Suprapubic skin (tissue), 4 donors: ENCODE results near the gene SLC6A4. TPM values are rescaled to one million over a fixed set of nuclear protein-coding genes. Genes with fewer than 3 reads are reported as not detected.

ENCODE experiments used
- DNase-seq, 2 donors: peaks; one replicate each; pipeline ENCODE4 v3.0.0-alpha.2; 2019; ENCODE audit warnings: low spot score in 2 of 2
- H3K27ac ChIP-seq: fragments of 200-600 bp; sonication (generic); one replicate; pipeline ENCODE4 v1.5.1; 2019
- H3K27me3 ChIP-seq: fragments of 200-600 bp; sonication (generic); one replicate; pipeline ENCODE4 v1.5.1; 2019
- H3K36me3 ChIP-seq: fragments of 200-600 bp; sonication (generic); one replicate; pipeline ENCODE4 v1.5.1; 2019
- H3K4me1 ChIP-seq: fragments of 200-600 bp; sonication (generic); one replicate; pipeline ENCODE4 v1.5.1; 2019
- H3K4me3 ChIP-seq: fragments of 200-600 bp; sonication (generic); one replicate; pipeline ENCODE4 v1.5.1; 2019; ENCODE audit warnings: mild to moderate bottlenecking
- H3K9me3 ChIP-seq: fragments of 200-600 bp; sonication (generic); one replicate; pipeline ENCODE4 v1.5.1; 2019
- CTCF ChIP-seq, 2 donors: fragments of 200-600 bp in 1 of 2; fragments of 450-650 bp in 1 of 2; sonication (generic) in 1 of 2; IDR thresholded peaks; one replicate each; pipeline ENCODE4 v1.5.1; 2016 to 2019; ENCODE audit warnings: antibody characterized with exemption in 2 of 2, mild to moderate bottlenecking in 1 of 2, moderate library complexity in 1 of 2
- EP300 ChIP-seq: sonication (generic); formaldehyde crosslinking; IDR thresholded peaks from one replicate; pipeline ENCODE4 v1.6.1; 2017; ENCODE audit warnings: antibody characterized with exemption
- POLR2A ChIP-seq, 2 donors: fragments of 450-650 bp; IDR thresholded peaks; one replicate each; pipeline ENCODE4 v1.6.1; 2017; ENCODE audit warnings: antibody characterized with exemption in 2 of 2, mild to moderate bottlenecking in 2 of 2, moderate library complexity in 2 of 2
- POLR2AphosphoS5 ChIP-seq, 3 donors: sonication (generic); formaldehyde crosslinking; IDR thresholded peaks; one replicate each; pipeline ENCODE4 v1.6.1; 2017; ENCODE audit warnings: antibody characterized with exemption in 3 of 3
- WGBS: methylation state at CpG from one replicate; pipeline ENCODE4 v1.1.5; 2018; 5-methylcytosine and 5-hydroxymethylcytosine counted together
- total RNA-seq, 4 donors: library from RNA; depleted of rRNA; stranded (reverse); fragments of >200 nt; gene quantifications; one replicate each; pipeline ENCODE4 v1.1.0, GENCODE V29; 2016

The SLC6A4 gene
- total RNA-seq, 4 donors from 2014 or later: 0.42 to 1.6 (median 0.69) TPM

- Histone ChIP-seq H3K4me3 (no peak overlapping the region), H3K9me3 (no peaks in the 10 kb centered on the region), H3K27ac (no peak overlapping the region), H3K36me3 (no peaks in the 10 kb centered on the region), H3K4me1 (peaks cover 17% of the 10 kb centered on the region), H3K27me3 (no peaks in the 10 kb centered on the region)
- no peak for DNase-seq
- TF ChIP-seq POLR2A (IDR thresholded peaks at IDR 0.05) (no peak), CTCF (IDR thresholded peaks at IDR 0.05) (no peak), EP300 (no peak), POLR2AphosphoS5 (IDR thresholded peaks at IDR 0.05) (no peak)
- 94% methylated on average over 3 of the region's 10 CpGs for WGBS
These were observed 14.2 kb downstream of the SLC6A4 start for GRCh38 chr17:30221346-30221745.

- 83% methylated on average over 5 of the region's 5 CpGs for WGBS
- DNase-seq: no peak
- Histone ChIP-seq H3K27me3 (no peaks in the 10 kb centered on the region), H3K9me3 (no peaks in the 10 kb centered on the region), H3K36me3 (no peaks in the 10 kb centered on the region), H3K27ac (no peak overlapping the region), H3K4me1 (peaks cover 9% of the 10 kb centered on the region), H3K4me3 (no peak overlapping the region)
- no peak for TF ChIP-seq POLR2A (IDR thresholded peaks at IDR 0.05)
- TF ChIP-seq EP300: no peak
- TF ChIP-seq CTCF (IDR thresholded peaks at IDR 0.05): no peak
- TF ChIP-seq POLR2AphosphoS5 (IDR thresholded peaks at IDR 0.05): no peak
These were observed 15.1 kb downstream of the SLC6A4 start for GRCh38 chr17:30220414-30220813.

GRCh38 chr17:30219833-30220232, 15.7 kb downstream of the SLC6A4 start:
- no peak overlapping the region for H3K4me3 ChIP-seq
- H3K36me3 ChIP-seq: no peaks in the 10 kb centered on the region
- WGBS: 73% methylated on average over 7 of the region's 7 CpGs
- DNase-seq: no peak
- H3K4me1 ChIP-seq: peaks cover 3% of the 10 kb centered on the region
- H3K27ac ChIP-seq: no peak overlapping the region
- no peaks in the 10 kb centered on the region for H3K27me3 ChIP-seq
- TF ChIP-seq CTCF (IDR thresholded peaks at IDR 0.05): no peak
- TF ChIP-seq EP300: no peak
- TF ChIP-seq POLR2AphosphoS5 (IDR thresholded peaks at IDR 0.05): no peak
- no peak for TF ChIP-seq POLR2A (IDR thresholded peaks at IDR 0.05)
- H3K9me3 ChIP-seq: no peaks in the 10 kb centered on the region

GRCh38 chr17:30219315-30219714, 16.2 kb downstream of the SLC6A4 start:
- WGBS: 61% methylated on average over 2 of the region's 4 CpGs
- H3K27me3 ChIP-seq: no peaks in the 10 kb centered on the region

GRCh38 chr17:30218799-30219198, 16.7 kb downstream of the SLC6A4 start:
- no peak overlapping the region for H3K4me3 ChIP-seq
- no peaks in the 10 kb centered on the region for H3K27me3 ChIP-seq
- DNase-seq: peak in 1 of 2 donors; percentile 4
- WGBS: 80% methylated on average over 8 of the region's 9 CpGs
- no peaks in the 10 kb centered on the region for H3K9me3 ChIP-seq
- no peaks in the 10 kb centered on the region for H3K36me3 ChIP-seq
- TF ChIP-seq POLR2A (IDR thresholded peaks at IDR 0.05) (no peak), CTCF (IDR thresholded peaks at IDR 0.05) (no peak), EP300 (no peak), POLR2AphosphoS5 (IDR thresholded peaks at IDR 0.05) (no peak)
- no peak overlapping the region for H3K27ac ChIP-seq
- no peaks in the 10 kb centered on the region for H3K4me1 ChIP-seq

More at GRCh38 chr17:30219315-30219714, 16.2 kb downstream of the SLC6A4 start:
- no peak for TF ChIP-seq EP300
- TF ChIP-seq POLR2AphosphoS5 (IDR thresholded peaks at IDR 0.05): no peak
- no peak for TF ChIP-seq POLR2A (IDR thresholded peaks at IDR 0.05)
- TF ChIP-seq CTCF (IDR thresholded peaks at IDR 0.05): no peak
- Histone ChIP-seq H3K4me3 (no peak overlapping the region), H3K4me1 (no peaks in the 10 kb centered on the region), H3K27ac (no peak overlapping the region), H3K9me3 (no peaks in the 10 kb centered on the region), H3K36me3 (no peaks in the 10 kb centered on the region)
- no peak for DNase-seq
